ENCODE results near the gene CBFA2T2.

CBFA2T2 gene

DNA sequence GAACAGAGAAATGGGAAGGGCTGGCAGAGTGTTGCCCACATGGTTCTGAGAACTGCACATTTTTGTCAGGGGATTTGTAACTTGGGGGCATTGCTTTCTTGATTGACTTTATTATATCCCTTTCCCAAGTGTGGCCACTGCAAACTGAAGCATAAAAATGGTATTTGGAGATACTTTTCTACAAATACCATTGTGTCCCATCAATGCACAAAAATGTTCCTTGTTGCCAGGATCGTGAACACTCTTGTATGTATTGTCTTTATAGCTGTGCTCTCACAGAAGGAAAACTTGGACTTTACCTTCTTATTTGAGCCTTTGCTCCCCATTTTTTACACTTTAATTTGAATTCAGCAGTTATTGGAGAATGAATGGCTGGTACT, 115.1 kb downstream of the CBFA2T2 start:
- no peaks in the 10 kb centered on the region for H3K79me2 ChIP-seq (ENCODE audit: insufficient read depth, low read length)
- H3K27me3 ChIP-seq (ENCODE audit: insufficient read depth, low read length, poor library complexity, severe bottlenecking), result no peaks in the 10 kb centered on the region
- H3F3A ChIP-seq (ENCODE audit: low read depth), result no peaks in the 10 kb centered on the region
- H3K4me1 ChIP-seq (ENCODE audit: insufficient read depth, low read length, poor library complexity, severe bottlenecking), result peaks cover 10% of the 10 kb centered on the region
- peaks cover 22% of the 10 kb centered on the region; the same call in 1 of the 2 replicates for H3K36me3 ChIP-seq (ENCODE audit: insufficient read depth, low read length)
- H3K9me3 ChIP-seq (ENCODE audit: insufficient read depth, low read depth, low read length), result no peaks in the 10 kb centered on the region
- no peaks in the 10 kb centered on the region for H3K9me2 ChIP-seq (replicated peaks; ENCODE audit: low read depth, low read length)
- no peak overlapping the region for H3K4me2 ChIP-seq (ENCODE audit: low read depth, low read length, poor library complexity, severe bottlenecking)
- no peak overlapping the region for H3K9ac ChIP-seq (ENCODE audit: low read depth, low read length, poor library complexity, severe bottlenecking)
- H4K20me1 ChIP-seq (ENCODE audit: insufficient read depth, low read length, poor library complexity, severe bottlenecking), result no peaks in the 10 kb centered on the region
- H3K4me3 ChIP-seq (ENCODE audit: low read length, poor library complexity, severe bottlenecking), result no peak overlapping the region
- no peak overlapping the region for H2AFZ ChIP-seq (ENCODE audit: low read length)
- TF ChIP-seq, protein P1, sequence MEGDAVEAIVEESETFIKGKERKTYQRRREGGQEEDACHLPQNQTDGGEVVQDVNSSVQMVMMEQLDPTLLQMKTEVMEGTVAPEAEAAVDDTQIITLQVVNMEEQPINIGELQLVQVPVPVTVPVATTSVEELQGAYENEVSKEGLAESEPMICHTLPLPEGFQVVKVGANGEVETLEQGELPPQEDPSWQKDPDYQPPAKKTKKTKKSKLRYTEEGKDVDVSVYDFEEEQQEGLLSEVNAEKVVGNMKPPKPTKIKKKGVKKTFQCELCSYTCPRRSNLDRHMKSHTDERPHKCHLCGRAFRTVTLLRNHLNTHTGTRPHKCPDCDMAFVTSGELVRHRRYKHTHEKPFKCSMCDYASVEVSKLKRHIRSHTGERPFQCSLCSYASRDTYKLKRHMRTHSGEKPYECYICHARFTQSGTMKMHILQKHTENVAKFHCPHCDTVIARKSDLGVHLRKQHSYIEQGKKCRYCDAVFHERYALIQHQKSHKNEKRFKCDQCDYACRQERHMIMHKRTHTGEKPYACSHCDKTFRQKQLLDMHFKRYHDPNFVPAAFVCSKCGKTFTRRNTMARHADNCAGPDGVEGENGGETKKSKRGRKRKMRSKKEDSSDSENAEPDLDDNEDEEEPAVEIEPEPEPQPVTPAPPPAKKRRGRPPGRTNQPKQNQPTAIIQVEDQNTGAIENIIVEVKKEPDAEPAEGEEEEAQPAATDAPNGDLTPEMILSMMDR (conservative IDR thresholded peaks at IDR 0.05; ENCODE audit: low read length), result no peak
- TF ChIP-seq EZH2phosphoT487 (IDR thresholded peaks at IDR 0.05; ENCODE audit: borderline replicate concordance), result no peak

DNA sequence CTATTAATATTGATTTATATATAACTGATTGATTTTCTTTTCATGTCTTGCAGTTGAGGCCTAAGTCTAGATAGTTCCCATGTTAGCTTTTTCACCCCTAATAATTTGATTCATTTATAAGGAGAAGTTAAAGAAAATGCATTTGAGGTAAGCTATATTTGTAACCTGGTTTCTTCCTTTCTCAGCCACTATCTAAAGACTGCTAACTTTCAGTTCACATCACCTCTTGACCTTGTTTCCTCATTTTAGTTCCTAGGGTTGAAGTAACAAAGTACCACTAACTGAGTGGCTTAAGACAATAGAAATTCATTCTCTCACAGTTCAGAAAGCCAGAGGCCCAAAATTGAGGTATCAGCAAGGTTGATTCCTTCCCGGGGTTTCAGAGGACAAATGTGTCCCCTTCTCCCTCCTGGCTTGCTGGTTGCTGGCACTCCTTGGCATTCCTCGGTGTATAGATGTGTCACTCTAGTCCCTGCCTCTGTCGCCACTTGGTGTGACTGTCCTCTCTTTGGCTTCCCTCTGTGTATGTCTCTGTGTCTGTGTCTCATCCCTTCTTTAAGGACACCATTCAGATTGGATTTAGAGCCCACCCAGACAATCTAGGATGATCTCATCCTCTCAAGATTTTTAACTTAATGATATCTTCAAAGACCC, 116.3 kb downstream of the CBFA2T2 start:
- H3K79me2 ChIP-seq (ENCODE audit: insufficient read depth, low read length), result no peaks in the 10 kb centered on the region
- TF ChIP-seq, protein P1 (conservative IDR thresholded peaks at IDR 0.05; ENCODE audit: low read length), result no peak
- TF ChIP-seq EZH2phosphoT487 (IDR thresholded peaks at IDR 0.05; ENCODE audit: borderline replicate concordance), result no peak
- no peaks in the 10 kb centered on the region for H3K9me3 ChIP-seq (ENCODE audit: insufficient read depth, low read depth, low read length)
- peaks cover 10% of the 10 kb centered on the region for H3K4me1 ChIP-seq (ENCODE audit: insufficient read depth, low read length, poor library complexity, severe bottlenecking)
- peaks cover 33% of the 10 kb centered on the region; the same call in 1 of the 2 replicates for H3K36me3 ChIP-seq (ENCODE audit: insufficient read depth, low read length)
- no peaks in the 10 kb centered on the region for H3F3A ChIP-seq (ENCODE audit: low read depth)
- no peaks in the 10 kb centered on the region for H4K20me1 ChIP-seq (ENCODE audit: insufficient read depth, low read length, poor library complexity, severe bottlenecking)
- no peak overlapping the region for H3K4me2 ChIP-seq (ENCODE audit: low read depth, low read length, poor library complexity, severe bottlenecking)
- no peak overlapping the region for H3K9ac ChIP-seq (ENCODE audit: low read depth, low read length, poor library complexity, severe bottlenecking)
- H2AFZ ChIP-seq (ENCODE audit: low read length), result no peak overlapping the region
- no peaks in the 10 kb centered on the region for H3K27me3 ChIP-seq (ENCODE audit: insufficient read depth, low read length, poor library complexity, severe bottlenecking)
- no peak overlapping the region for H3K4me3 ChIP-seq (ENCODE audit: low read length, poor library complexity, severe bottlenecking)
- H3K9me2 ChIP-seq (replicated peaks; ENCODE audit: low read depth, low read length), result no peaks in the 10 kb centered on the region

DNA sequence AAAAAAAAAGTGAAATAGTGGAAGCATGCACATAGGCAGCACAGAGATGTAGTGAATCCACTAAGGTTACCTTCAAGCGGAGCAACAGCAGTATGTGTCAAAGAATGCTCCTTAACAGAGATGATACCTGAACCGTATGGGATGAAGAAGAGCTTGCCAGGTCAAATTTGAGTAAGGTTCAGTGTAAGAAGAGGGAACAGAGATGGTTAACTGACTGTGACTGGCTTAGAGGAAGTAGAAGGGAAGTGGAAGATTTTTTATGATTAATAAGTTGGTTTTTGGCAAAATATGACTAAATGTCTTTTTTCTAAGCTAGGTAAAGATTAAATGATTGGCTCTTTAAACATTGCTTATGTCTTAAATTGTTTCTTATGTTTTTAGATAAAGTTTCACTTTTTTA, 119.6 kb downstream of the CBFA2T2 start:
- Histone ChIP-seq H3K9me2 (replicated peaks; ENCODE audit: low read depth, low read length) (no peaks in the 10 kb centered on the region), H3K27me3 (ENCODE audit: insufficient read depth, low read length, poor library complexity, severe bottlenecking) (no peaks in the 10 kb centered on the region), H2AFZ (ENCODE audit: low read length) (no peak overlapping the region), H3F3A (ENCODE audit: low read depth) (no peaks in the 10 kb centered on the region), H3K36me3 (ENCODE audit: insufficient read depth, low read length) (peaks cover 60% of the 10 kb centered on the region), H3K4me2 (ENCODE audit: low read depth, low read length, poor library complexity, severe bottlenecking) (no peak overlapping the region), H3K9ac (ENCODE audit: low read depth, low read length, poor library complexity, severe bottlenecking) (no peak overlapping the region), H3K9me3 (ENCODE audit: insufficient read depth, low read depth, low read length) (no peaks in the 10 kb centered on the region), H4K20me1 (ENCODE audit: insufficient read depth, low read length, poor library complexity, severe bottlenecking) (no peaks in the 10 kb centered on the region), H3K4me3 (ENCODE audit: low read length, poor library complexity, severe bottlenecking) (no peak overlapping the region), H3K79me2 (ENCODE audit: insufficient read depth, low read length) (no peaks in the 10 kb centered on the region), H3K4me1 (ENCODE audit: insufficient read depth, low read length, poor library complexity, severe bottlenecking) (no peaks in the 10 kb centered on the region)
- TF ChIP-seq, protein P1 (conservative IDR thresholded peaks at IDR 0.05; ENCODE audit: low read length), result no peak
- no peak for TF ChIP-seq EZH2phosphoT487 (IDR thresholded peaks at IDR 0.05; ENCODE audit: borderline replicate concordance)

Data from Loucy (cell line).